Esophagus muscularis mucosa (tissue), 4 donors: ENCODE data around the gene KNOP1.

Experiments used
- CTCF ChIP-seq, 3 experiments: fragments of 200-600 bp in 2 of 3; fragments of 450-650 bp in 1 of 3; sonication (generic) in 2 of 3; IDR thresholded peaks; one replicate each; pipeline ENCODE4 v1.5.1; 2017 to 2019; ENCODE audit warnings: antibody characterized with exemption in 3 of 3, mild to moderate bottlenecking in 2 of 3, moderate library complexity in 1 of 3
- EP300 ChIP-seq: sonication (generic); formaldehyde crosslinking; IDR thresholded peaks from one replicate; pipeline ENCODE4 v1.6.1; 2017; ENCODE audit warnings: antibody characterized with exemption
- POLR2A ChIP-seq: fragments of 450-650 bp; IDR thresholded peaks from one replicate; pipeline ENCODE4 v1.6.1; 2017; ENCODE audit warnings: antibody characterized with exemption, moderate library complexity, mild to moderate bottlenecking, low read depth
- POLR2AphosphoS5 ChIP-seq, 2 donors: sonication (generic); formaldehyde crosslinking; IDR thresholded peaks; one replicate each; pipeline ENCODE4 v1.6.1; 2017; ENCODE audit warnings: antibody characterized with exemption in 2 of 2

- TF ChIP-seq POLR2AphosphoS5 (IDR thresholded peaks at IDR 0.05) (no peak), CTCF (IDR thresholded peaks at IDR 0.05) (no peak), EP300 (no peak), POLR2A (no peak)
Measured at GRCh38 chr16:19659554-19659953, 58.5 kb downstream of the KNOP1 start.
